Liver (tissue), 9 donors: ENCODE data around the gene MFSD6. TPM values are rescaled to one million over a fixed set of nuclear protein-coding genes. Genes with fewer than 3 reads are reported as not detected.

ENCODE experiments used
- DNase-seq: peaks from one replicate; pipeline ENCODE4 v3.0.0-alpha.2; 2017; ENCODE audit warnings: low spot score
- H3K27ac ChIP-seq, 2 donors: one replicate each; pipeline ENCODE4 v1.7.0; 2013; ENCODE audit warnings: inconsistent platforms in 2 of 2, low read length in 2 of 2, control low read depth in 1 of 2, low read depth in 1 of 2, mild to moderate bottlenecking in 1 of 2
- H3K27me3 ChIP-seq, 4 donors: one replicate each; pipeline versions ENCODE4 v1.6.1 to v1.7.0; 2013; ENCODE audit warnings: low read length in 3 of 4, inconsistent platforms in 1 of 4, mild to moderate bottlenecking in 1 of 4, moderate library complexity in 1 of 4; ENCODE audit not compliant: control insufficient read depth in 4 of 4, insufficient read depth in 4 of 4
- H3K36me3 ChIP-seq, 4 donors: one replicate each; pipeline versions ENCODE4 v1.6.1 to v1.7.0; 2013; ENCODE audit warnings: low read length in 3 of 4, mild to moderate bottlenecking in 3 of 4, low read depth in 1 of 4, moderate library complexity in 1 of 4; ENCODE audit not compliant: control insufficient read depth in 4 of 4, insufficient read depth in 3 of 4
- H3K4me1 ChIP-seq, 4 donors: one replicate each; pipeline versions ENCODE4 v1.6.1 to v1.7.0; 2013; ENCODE audit warnings: low read length in 3 of 4, mild to moderate bottlenecking in 3 of 4, moderate library complexity in 1 of 4; ENCODE audit not compliant: control insufficient read depth in 4 of 4, insufficient read depth in 4 of 4
- H3K4me3 ChIP-seq, 3 donors: one replicate each; pipeline versions ENCODE4 v1.6.1 to v1.7.0; 2013; ENCODE audit warnings: low read length in 3 of 3, control low read depth in 1 of 3, low read depth in 1 of 3, mild to moderate bottlenecking in 1 of 3
- H3K9ac ChIP-seq, 2 donors: one replicate each; pipeline ENCODE4 v1.7.0; 2013; ENCODE audit warnings: low read length in 2 of 2, mild to moderate bottlenecking in 2 of 2, moderate library complexity in 2 of 2, control low read depth in 1 of 2, low read depth in 1 of 2
- H3K9me3 ChIP-seq, 4 donors: one replicate each; pipeline versions ENCODE4 v1.6.1 to v1.7.0; 2013; ENCODE audit warnings: low read length in 3 of 4; ENCODE audit not compliant: control insufficient read depth in 4 of 4
- CTCF ChIP-seq: fragments of 150-350 bp; IDR thresholded peaks from 2 replicates; pipeline ENCODE4 v1.5.1; 2017; ENCODE audit warnings: improper control_type of control experiment, low read depth, low read length; ENCODE audit not compliant: missing input control
- EGR1 ChIP-seq, 2 donors: IDR thresholded peaks; 2 replicates each; pipeline ENCODE4 v1.6.1; 2016 to 2018; ENCODE audit warnings: antibody characterized with exemption in 2 of 2, low read depth in 2 of 2
- FOXA1 ChIP-seq: IDR thresholded peaks from 2 replicates; pipeline ENCODE4 v1.6.1; 2016; ENCODE audit warnings: antibody characterized with exemption
- FOXA2 ChIP-seq: IDR thresholded peaks from 2 replicates; pipeline ENCODE4 v1.6.1; 2016; ENCODE audit warnings: antibody characterized with exemption
- GABPA ChIP-seq, 2 donors: IDR thresholded peaks in 1 of 2; conservative IDR thresholded peaks in 1 of 2; 2 replicates each; pipeline ENCODE4 v1.6.1; 2016; ENCODE audit warnings: antibody characterized with exemption in 2 of 2, mild to moderate bottlenecking in 1 of 2, moderate library complexity in 1 of 2
- HNF4A ChIP-seq, 2 donors: conservative IDR thresholded peaks; 2 replicates each; pipeline ENCODE4 v1.6.1; 2016; ENCODE audit warnings: antibody characterized with exemption in 2 of 2, mild to moderate bottlenecking in 2 of 2
- HNF4G ChIP-seq: IDR thresholded peaks from 2 replicates; pipeline ENCODE4 v1.6.1; 2016; ENCODE audit warnings: antibody characterized with exemption
- JUND ChIP-seq, 2 donors: IDR thresholded peaks; 2 replicates each; pipeline ENCODE4 v1.6.1; 2016; ENCODE audit warnings: antibody characterized with exemption in 2 of 2
- MAX ChIP-seq: IDR thresholded peaks from 2 replicates; pipeline ENCODE4 v1.6.1; 2016; ENCODE audit warnings: antibody characterized with exemption
- NR2F2 ChIP-seq: IDR thresholded peaks from 2 replicates; pipeline ENCODE4 v1.6.1; 2016; ENCODE audit warnings: antibody characterized with exemption
- RAD21 ChIP-seq, 2 donors: IDR thresholded peaks; 2 replicates each; pipeline ENCODE4 v1.6.1; 2016; ENCODE audit warnings: antibody characterized with exemption in 2 of 2, mild to moderate bottlenecking in 2 of 2
- REST ChIP-seq: IDR thresholded peaks from 2 replicates; pipeline ENCODE4 v1.6.1; 2016; ENCODE audit warnings: antibody characterized with exemption, mild to moderate bottlenecking
- RXRA ChIP-seq, 2 donors: IDR thresholded peaks; 2 replicates each; pipeline ENCODE4 v1.6.1; 2017 to 2018; ENCODE audit warnings: antibody characterized with exemption in 2 of 2, mild to moderate bottlenecking in 1 of 2
- SP1 ChIP-seq: IDR thresholded peaks from 2 replicates; pipeline ENCODE4 v1.6.1; 2018; ENCODE audit warnings: antibody characterized with exemption, mild to moderate bottlenecking
- TAF1 ChIP-seq: conservative IDR thresholded peaks from 2 replicates; pipeline ENCODE4 v1.6.1; 2016; ENCODE audit warnings: antibody characterized with exemption, mild to moderate bottlenecking
- YY1 ChIP-seq: IDR thresholded peaks from 2 replicates; pipeline ENCODE4 v1.6.1; 2016; ENCODE audit warnings: antibody characterized with exemption, mild to moderate bottlenecking
- ZBTB33 ChIP-seq: IDR thresholded peaks from 2 replicates; pipeline ENCODE4 v1.6.1; 2016; ENCODE audit warnings: antibody characterized with exemption
- WGBS: extraction: QIAGEN DNeasy Blood & Tissue Kit; methylation state at CpG from one replicate; pipeline ENCODE4 v1.1.7; 2013; 5-methylcytosine and 5-hydroxymethylcytosine counted together
- polyA plus RNA-seq, 2 donors: library from polyadenylated mRNA; stranded (reverse) in 1 of 2; unstranded in 1 of 2; fragments of 200-250 nt in 1 of 2; fragments of >200 nt in 1 of 2; fragmentation: Nextera tagmentation in 1 of 2; extraction: Ambion mirVana in 1 of 2; gene quantifications; one replicate each; pipeline versions ENCODE4 v1.2.1 to v1.2.3, GENCODE V29; 2013 to 2015
- total RNA-seq, 2 donors: library from RNA; depleted of rRNA; stranded (reverse); fragments of >200 nt; gene quantifications; one replicate each; pipeline ENCODE4 v1.2.3, GENCODE V29; 2014
- donor health status: healthy.
- donor health status: healthy.
- donor health status: healthy.
- donor health status: healthy.
- donor health status: healthy.

Gene MFSD6
- total and polyA plus RNA-seq, 4 donors, result 0.83 to 9.5 (median 2.4) TPM

- TF ChIP-seq HNF4G, result no peak
- no peak for TF ChIP-seq JUND (IDR thresholded peaks at IDR 0.05)
- TF ChIP-seq HNF4A (conservative IDR thresholded peaks at IDR 0.05), result no peak
- no peak for TF ChIP-seq RXRA (IDR thresholded peaks at IDR 0.05)
- no peak for TF ChIP-seq EGR1 (IDR thresholded peaks at IDR 0.05; ENCODE audit: low read depth in 2 of 2)
- no peak for TF ChIP-seq TAF1
Measured at GRCh38 chr2:190446193-190446592, 38.0 kb downstream of the MFSD6 start (continued).

GRCh38 chr2:190446750-190447516, 38.8 kb downstream of the MFSD6 start:
- DNase-seq, result no peak
- Histone ChIP-seq H3K4me1 (no peaks in the 10 kb centered on the region), H3K36me3 (no peaks in the 10 kb centered on the region), H3K9ac (no peak overlapping the region), H3K4me3 (no peak overlapping the region), H3K27me3 (no peaks in the 10 kb centered on the region), H3K27ac (no peak overlapping the region), H3K9me3 (no peaks in the 10 kb centered on the region)
- 88% methylated on average over 3 of the region's 3 CpGs for WGBS
- no peak for TF ChIP-seq RAD21 (IDR thresholded peaks at IDR 0.05)
- no peak for TF ChIP-seq RXRA (IDR thresholded peaks at IDR 0.05)
- no peak for TF ChIP-seq ZBTB33
- TF ChIP-seq JUND (IDR thresholded peaks at IDR 0.05), result no peak
- TF ChIP-seq FOXA2, result no peak
- no peak for TF ChIP-seq FOXA1
- TF ChIP-seq GABPA (IDR thresholded peaks at IDR 0.05 in 1 of 2, conservative IDR thresholded peaks at IDR 0.05 in 1 of 2), result no peak
- no peak for TF ChIP-seq EGR1 (IDR thresholded peaks at IDR 0.05; ENCODE audit: low read depth in 2 of 2)
- TF ChIP-seq SP1, result no peak
- no peak for TF ChIP-seq YY1
- TF ChIP-seq TAF1, result no peak
- no peak for TF ChIP-seq CTCF
- TF ChIP-seq NR2F2, result no peak
- no peak for TF ChIP-seq MAX
- TF ChIP-seq HNF4A (conservative IDR thresholded peaks at IDR 0.05), result no peak
- no peak for TF ChIP-seq REST
